ENCODE results near the gene FADS6.

Gene FADS6

GRCh38 chr17:74935585-74936469 is 42.4 kb upstream of the FADS6 start, which contains the start of gene OTOP3:
Gene OTOP3, plus strand, starts transcription at chr17:74935898. Its CDS starts 24 bp downstream, at chr17:74935922.
- peaks cover 6% of the 10 kb centered on the region for H3K4me1 ChIP-seq (ENCODE audit: insufficient read depth, insufficient read length)
- TF ChIP-seq SUZ12 (IDR thresholded peaks at IDR 0.05; ENCODE audit: extremely low read depth, insufficient read depth, insufficient read length), result peak; percentile 99
- no peak for TF ChIP-seq YY1 (IDR thresholded peaks at IDR 0.05; ENCODE audit: insufficient read depth, insufficient read length)
- no peaks in the 10 kb centered on the region for H3K36me3 ChIP-seq (ENCODE audit: insufficient read depth, insufficient read length, low read length)
- no peaks in the 10 kb centered on the region for H3K9me3 ChIP-seq (ENCODE audit: insufficient read depth, low read length)
- no peak for DNase-seq (ENCODE audit: low read depth, low spot score)
- H3K27me3 ChIP-seq (ENCODE audit: insufficient read depth, insufficient read length), result peaks cover 74% of the 10 kb centered on the region
- peak within 1 kb of the TSS; percentile 36 for H3K4me3 ChIP-seq (ENCODE audit: insufficient read length, low read depth)
- peak within 1 kb of the TSS; percentile 51 for H3K9ac ChIP-seq (ENCODE audit: insufficient read length, low read depth)

GRCh38 chr17:74935048-74935447 is 41.6 kb upstream of the FADS6 start:
- Histone ChIP-seq H3K27me3 (ENCODE audit: insufficient read depth, insufficient read length) (peaks cover 74% of the 10 kb centered on the region), H3K4me3 (ENCODE audit: insufficient read length, low read depth) (peak overlapping the region; percentile 36), H3K9me3 (ENCODE audit: insufficient read depth, low read length) (no peaks in the 10 kb centered on the region), H3K36me3 (ENCODE audit: insufficient read depth, insufficient read length, low read length) (no peaks in the 10 kb centered on the region), H3K9ac (ENCODE audit: insufficient read length, low read depth) (peak overlapping the region; percentile 51), H3K4me1 (ENCODE audit: insufficient read depth, insufficient read length) (peaks cover 6% of the 10 kb centered on the region)
- no peak for TF ChIP-seq ZNF274 (IDR thresholded peaks at IDR 0.05; ENCODE audit: low read depth, low read length)
- no peak for TF ChIP-seq SUZ12 (IDR thresholded peaks at IDR 0.05; ENCODE audit: extremely low read depth, insufficient read depth, insufficient read length)
- TF ChIP-seq YY1 (IDR thresholded peaks at IDR 0.05; ENCODE audit: insufficient read depth, insufficient read length), result no peak
- DNase-seq (ENCODE audit: low read depth, low spot score), result no peak

GRCh38 chr17:74930535-74931036 is 37.2 kb upstream of the FADS6 start:
- H3K36me3 ChIP-seq (ENCODE audit: insufficient read depth, insufficient read length, low read length), result no peaks in the 10 kb centered on the region
- no peak for DNase-seq (ENCODE audit: low read depth, low spot score)
- H3K9me3 ChIP-seq (ENCODE audit: insufficient read depth, low read length), result no peaks in the 10 kb centered on the region
- no peak overlapping the region for H3K9ac ChIP-seq (ENCODE audit: insufficient read length, low read depth)
- TF ChIP-seq YY1 (IDR thresholded peaks at IDR 0.05; ENCODE audit: insufficient read depth, insufficient read length) (no peak), ZNF274 (IDR thresholded peaks at IDR 0.05; ENCODE audit: low read depth, low read length) (no peak), SUZ12 (IDR thresholded peaks at IDR 0.05; ENCODE audit: extremely low read depth, insufficient read depth, insufficient read length) (no peak)
- peaks cover 60% of the 10 kb centered on the region for H3K27me3 ChIP-seq (ENCODE audit: insufficient read depth, insufficient read length)
- H3K4me3 ChIP-seq (ENCODE audit: insufficient read length, low read depth), result no peak overlapping the region
- H3K4me1 ChIP-seq (ENCODE audit: insufficient read depth, insufficient read length), result peaks cover 6% of the 10 kb centered on the region

- Histone ChIP-seq H3K36me3 (ENCODE audit: insufficient read depth, insufficient read length, low read length) (no peaks in the 10 kb centered on the region), H3K27me3 (ENCODE audit: insufficient read depth, insufficient read length) (peaks cover 61% of the 10 kb centered on the region), H3K4me3 (ENCODE audit: insufficient read length, low read depth) (no peak overlapping the region), H3K4me1 (ENCODE audit: insufficient read depth, insufficient read length) (peaks cover 10% of the 10 kb centered on the region), H3K9me3 (ENCODE audit: insufficient read depth, low read length) (no peaks in the 10 kb centered on the region), H3K9ac (ENCODE audit: insufficient read length, low read depth) (no peak overlapping the region)
- TF ChIP-seq SUZ12 (IDR thresholded peaks at IDR 0.05; ENCODE audit: extremely low read depth, insufficient read depth, insufficient read length), result no peak
- TF ChIP-seq ZNF274 (IDR thresholded peaks at IDR 0.05; ENCODE audit: low read depth, low read length), result no peak
- no peak for TF ChIP-seq YY1 (IDR thresholded peaks at IDR 0.05; ENCODE audit: insufficient read depth, insufficient read length)
- DNase-seq (ENCODE audit: low read depth, low spot score), result no peak
These were observed 35.4 kb upstream of the FADS6 start for GRCh38 chr17:74928786-74929185.

GRCh38 chr17:74925242-74925641 is 31.8 kb upstream of the FADS6 start:
- no peak for TF ChIP-seq ZNF274 (IDR thresholded peaks at IDR 0.05; ENCODE audit: low read depth, low read length)
- TF ChIP-seq SUZ12 (IDR thresholded peaks at IDR 0.05; ENCODE audit: extremely low read depth, insufficient read depth, insufficient read length), result no peak
- no peak for TF ChIP-seq YY1 (IDR thresholded peaks at IDR 0.05; ENCODE audit: insufficient read depth, insufficient read length)
- Histone ChIP-seq H3K4me3 (ENCODE audit: insufficient read length, low read depth) (no peak overlapping the region), H3K9ac (ENCODE audit: insufficient read length, low read depth) (no peak overlapping the region), H3K27me3 (ENCODE audit: insufficient read depth, insufficient read length) (peaks cover 69% of the 10 kb centered on the region), H3K36me3 (ENCODE audit: insufficient read depth, insufficient read length, low read length) (no peaks in the 10 kb centered on the region), H3K4me1 (ENCODE audit: insufficient read depth, insufficient read length) (peaks cover 25% of the 10 kb centered on the region), H3K9me3 (ENCODE audit: insufficient read depth, low read length) (no peaks in the 10 kb centered on the region)
- no peak for DNase-seq (ENCODE audit: low read depth, low spot score)

- peaks cover 25% of the 10 kb centered on the region for H3K4me1 ChIP-seq (ENCODE audit: insufficient read depth, insufficient read length)
- H3K4me3 ChIP-seq (ENCODE audit: insufficient read length, low read depth), result peak within 1 kb of the TSS; percentile 49
These were observed 31.0 kb upstream of the FADS6 start, which contains the start of gene OTOP2 for GRCh38 chr17:74924250-74924948. Gene OTOP2, plus strand, starts transcription at chr17:74924273. Its CDS starts 360 bp downstream, at chr17:74924633.

More at GRCh38 chr17:74924250-74924948, 31.0 kb upstream of the FADS6 start, which contains the start of gene OTOP2:
- Histone ChIP-seq H3K27me3 (ENCODE audit: insufficient read depth, insufficient read length) (peaks cover 75% of the 10 kb centered on the region), H3K36me3 (ENCODE audit: insufficient read depth, insufficient read length, low read length) (no peaks in the 10 kb centered on the region), H3K9me3 (ENCODE audit: insufficient read depth, low read length) (no peaks in the 10 kb centered on the region), H3K9ac (ENCODE audit: insufficient read length, low read depth) (peak within 1 kb of the TSS; percentile 77)
- TF ChIP-seq YY1 (IDR thresholded peaks at IDR 0.05; ENCODE audit: insufficient read depth, insufficient read length) (no peak), SUZ12 (IDR thresholded peaks at IDR 0.05; ENCODE audit: extremely low read depth, insufficient read depth, insufficient read length) (no peak), ZNF274 (IDR thresholded peaks at IDR 0.05; ENCODE audit: low read depth, low read length) (no peak)
- DNase-seq (ENCODE audit: low read depth, low spot score), result no peak
